GM18511 (cell line): Measurements from ENCODE around the gene C2orf69.
A peak's percentile ranks its signal among the peaks of the same experiment; 100 is the strongest.

Source experiments
- ATAC-seq: cut with Tn5 transposase; IDR thresholded peaks from one replicate; pipeline ENCODE4 v1.9.1; 2021; ENCODE audit warnings: mild to moderate bottlenecking, moderate library complexity; ENCODE audit not compliant: unreplicated experiment

C2orf69 gene

DNA sequence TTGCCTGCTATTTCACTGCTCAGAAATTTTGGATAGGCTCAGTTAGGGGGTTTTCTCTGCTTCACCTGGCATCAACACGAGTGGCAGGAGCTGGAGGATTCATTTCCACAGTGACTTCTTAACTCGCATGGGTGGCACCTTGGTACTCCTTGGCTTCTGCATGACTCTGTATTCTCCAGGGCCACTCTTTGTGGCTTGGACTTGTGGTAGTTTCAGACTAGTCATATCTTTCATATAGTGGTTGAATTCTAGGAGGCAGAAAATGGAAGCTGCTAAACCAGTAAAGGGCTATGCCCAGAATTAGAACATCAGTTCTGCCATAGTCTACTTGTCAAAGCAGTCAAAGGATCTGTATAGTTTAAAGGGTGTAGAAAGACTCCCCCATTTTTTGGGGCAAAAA is 51.1 kb downstream of the C2orf69 start:
- peak; percentile 56 for ATAC-seq

GRCh38 chr2:199966405-199966804 is 55.3 kb downstream of the C2orf69 start:
- no peak for ATAC-seq

DNA sequence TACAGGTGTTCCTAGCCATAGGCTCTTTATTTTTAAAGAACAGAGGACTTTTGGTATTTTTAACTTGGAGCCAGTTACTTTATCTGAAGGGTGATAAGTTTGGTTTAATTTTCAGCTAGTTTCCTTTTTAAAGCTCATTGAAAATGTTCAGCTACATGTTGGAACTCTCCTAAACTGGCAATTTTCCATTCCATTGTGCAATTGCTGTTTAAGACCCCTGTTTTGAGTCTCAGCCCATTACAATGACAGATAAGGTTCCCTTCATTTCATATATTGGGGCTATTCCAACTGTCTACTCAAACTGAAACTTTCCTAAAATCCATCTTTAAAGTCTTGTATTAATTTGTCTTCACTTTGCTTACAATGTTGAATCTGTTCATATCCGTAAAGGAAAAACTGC is 55.9 kb downstream of the C2orf69 start:
- ATAC-seq = no peak

DNA sequence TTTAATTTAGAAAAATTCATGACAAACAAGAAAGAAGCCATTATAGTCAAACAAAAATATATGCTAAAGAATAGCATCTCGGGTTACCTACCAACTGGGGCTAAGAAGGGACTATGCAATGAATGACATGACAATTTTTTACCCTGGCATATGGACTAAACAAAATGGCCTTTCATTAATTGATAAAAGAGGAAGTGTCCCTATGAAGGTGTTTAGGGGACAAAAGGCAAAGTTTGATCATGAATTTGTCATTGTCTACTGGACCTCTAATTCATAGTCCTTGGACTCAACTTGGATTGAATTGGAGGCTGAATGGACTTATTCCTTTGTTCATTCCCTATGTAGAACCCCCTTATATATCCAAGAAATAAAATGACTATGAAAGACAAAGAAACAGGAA is 57.0 kb downstream of the C2orf69 start:
- ATAC-seq = no peak

GRCh38 chr2:199972088-199972626 is 61.1 kb downstream of the C2orf69 start:
- no peak for ATAC-seq

DNA sequence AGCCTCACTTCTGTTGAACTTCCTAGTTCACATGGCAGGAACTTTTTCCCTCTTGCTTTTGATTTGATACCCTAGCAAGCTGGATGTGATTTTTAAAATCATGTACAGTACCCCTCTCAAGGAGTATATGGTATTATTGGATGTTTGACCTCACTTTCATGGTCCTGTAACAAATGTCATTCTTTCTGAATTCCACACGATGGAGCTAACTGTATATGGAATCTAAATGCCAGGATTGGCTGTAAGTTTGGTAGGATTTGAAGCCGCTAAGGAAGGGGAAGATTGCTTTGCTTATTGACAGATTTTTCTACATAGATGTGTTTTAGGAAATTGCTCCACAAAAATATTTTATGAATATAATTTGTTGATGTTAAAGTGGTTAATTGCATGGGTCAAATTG is 62.6 kb downstream of the C2orf69 start:
- no peak for ATAC-seq

- ATAC-seq = no peak
Observed at GRCh38 chr2:199975273-199975895, 64.3 kb downstream of the C2orf69 start.
